ENCODE results near the gene UGT1A6.
"Not testable (repeated sequence)": the region's sequence is repeated elsewhere in the genome, so short reads cannot be mapped to it uniquely, and the experiment has no call there.

UGT1A6 gene

DNA sequence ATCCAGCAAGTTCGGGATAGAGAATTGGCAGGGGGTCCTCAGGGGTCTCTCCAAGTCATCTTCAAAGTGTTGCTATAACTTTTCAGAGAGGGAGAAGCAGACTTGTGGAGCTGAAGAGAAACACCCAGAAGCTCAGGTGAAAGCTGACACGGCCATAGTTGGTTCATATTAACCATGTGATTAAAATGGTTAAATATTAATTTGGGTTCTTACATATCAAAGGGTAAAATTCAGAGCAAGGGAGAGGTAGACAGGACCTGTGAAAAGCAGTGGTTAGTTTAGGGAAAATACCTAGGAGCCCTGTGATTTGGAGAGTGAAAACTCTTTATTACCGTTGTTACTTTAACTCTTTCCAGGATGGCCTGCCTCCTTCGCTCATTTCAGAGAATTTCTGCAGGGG, at the start of gene UGT1A6:
Gene UGT1A6, plus strand, starts transcription at position 243 of the 400 bp plus-strand sequence. Its CDS starts 115 bp downstream, at position 358.
- DNase-seq (ENCODE audit: low spot score), result no peak

- DNase-seq (ENCODE audit: low spot score), result no peak
Measured at GRCh38 chr2:233643128-233643527, 49.6 kb upstream of the UGT1A6 start.

DNA sequence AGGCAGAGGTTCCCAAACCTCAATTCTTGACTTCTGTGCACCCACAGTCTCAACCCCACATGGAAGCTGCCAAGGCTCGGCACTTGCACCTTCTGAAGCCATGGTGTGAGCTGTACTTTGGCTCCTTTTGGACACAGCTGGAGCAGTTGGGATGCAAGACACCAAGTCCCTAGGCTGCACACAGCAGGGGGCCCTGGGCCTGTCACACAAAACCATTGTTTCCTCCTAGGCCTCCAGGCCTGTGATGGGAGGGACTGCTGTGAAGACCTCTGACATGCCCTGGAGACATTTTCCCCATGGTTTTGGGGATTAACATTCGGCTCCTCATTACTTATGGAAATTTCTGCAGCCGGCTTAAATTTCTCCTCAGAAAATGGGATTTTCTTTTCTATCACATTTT, 46.7 kb upstream of the UGT1A6 start:
- not testable (repeated sequence) for DNase-seq (ENCODE audit: low spot score)

DNA sequence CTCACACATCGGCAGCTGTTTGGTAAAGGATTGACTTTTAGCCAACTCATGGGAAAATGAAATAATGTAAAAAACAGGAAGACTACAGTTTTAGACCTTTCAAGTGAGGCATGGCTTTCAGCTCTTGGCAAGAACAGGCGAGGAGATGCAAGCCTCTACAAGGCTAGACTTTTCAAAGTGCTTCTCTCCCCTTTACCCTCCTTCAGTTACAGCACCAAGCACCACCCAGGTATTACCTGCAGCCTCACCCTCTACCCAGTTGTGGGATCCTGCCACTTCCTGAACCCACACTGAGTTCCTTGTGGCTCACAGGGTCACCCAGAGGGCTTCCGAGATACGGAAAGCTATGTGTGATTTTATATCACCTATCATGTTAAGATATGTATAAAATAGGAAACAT, 41.7 kb upstream of the UGT1A6 start:
- DNase-seq (ENCODE audit: low spot score), result no peak

DNA sequence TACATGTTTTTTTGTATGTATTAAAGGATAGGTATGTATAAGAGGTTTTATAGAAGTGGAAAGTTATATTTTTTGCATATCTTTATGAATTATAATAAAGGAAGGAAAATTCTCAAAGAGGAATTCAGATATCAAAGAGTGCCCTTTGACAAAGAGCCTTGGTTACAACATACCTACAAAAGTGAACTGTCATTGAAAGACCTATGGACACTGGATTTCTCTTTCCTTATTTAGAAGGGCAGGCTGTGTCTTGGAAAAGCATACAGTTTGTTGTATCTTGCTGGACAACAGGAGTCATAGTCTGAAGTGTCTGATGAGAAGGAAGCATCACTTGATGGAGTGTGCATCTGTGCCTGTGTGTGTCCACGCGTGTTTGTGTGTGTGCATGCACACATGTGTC, 41.3 kb upstream of the UGT1A6 start:
- DNase-seq (ENCODE audit: low spot score), result no peak

- DNase-seq (ENCODE audit: low spot score), result no peak
Measured at GRCh38 chr2:233654501-233654900, 38.2 kb upstream of the UGT1A6 start.

DNA sequence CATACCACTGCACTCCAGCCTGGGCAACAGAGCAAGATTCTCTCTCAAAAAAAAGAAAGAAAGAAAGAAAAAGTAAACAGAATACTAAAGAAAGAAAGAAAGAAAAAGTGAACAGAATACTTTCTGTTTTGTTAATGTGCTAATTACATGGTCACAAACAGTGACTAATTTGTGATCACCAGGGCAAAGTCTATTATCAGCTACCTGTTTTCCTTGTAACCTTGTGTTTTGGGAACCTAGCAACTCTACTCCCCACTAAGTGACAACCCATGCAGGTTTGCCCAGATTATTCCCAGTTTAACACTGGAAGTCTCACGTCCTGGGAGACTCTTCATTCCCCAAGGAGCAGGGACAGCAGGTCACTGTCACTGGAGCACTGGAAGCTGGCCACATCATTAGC, 37.6 kb upstream of the UGT1A6 start:
- DNase-seq (ENCODE audit: low spot score), result no peak

GRCh38 chr2:233655943-233656342, 36.7 kb upstream of the UGT1A6 start:
- not testable (repeated sequence) for DNase-seq (ENCODE audit: low spot score)

GRCh38 chr2:233656443-233656842, 36.2 kb upstream of the UGT1A6 start:
- no peak for DNase-seq (ENCODE audit: low spot score)

DNA sequence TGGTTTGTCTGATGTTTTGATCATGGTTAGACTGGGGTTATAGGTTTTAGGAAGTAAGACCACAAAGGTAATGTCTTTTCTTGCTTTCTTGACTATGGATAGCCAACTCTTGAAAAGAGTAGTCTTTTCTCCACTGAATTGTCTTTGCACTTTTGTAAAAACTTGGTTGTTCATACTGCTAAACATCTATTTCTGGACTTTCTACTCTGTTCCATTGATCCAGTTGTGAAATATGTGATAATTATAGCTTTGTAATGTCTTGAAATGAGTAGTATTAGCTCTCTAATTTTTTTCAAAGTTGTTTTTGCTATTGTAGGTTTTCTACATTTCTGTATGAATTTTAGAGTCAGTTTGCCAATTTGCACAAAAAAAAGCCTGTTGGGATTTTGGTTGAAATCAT, 34.1 kb upstream of the UGT1A6 start:
- DNase-seq (ENCODE audit: low spot score), result no peak

DNA sequence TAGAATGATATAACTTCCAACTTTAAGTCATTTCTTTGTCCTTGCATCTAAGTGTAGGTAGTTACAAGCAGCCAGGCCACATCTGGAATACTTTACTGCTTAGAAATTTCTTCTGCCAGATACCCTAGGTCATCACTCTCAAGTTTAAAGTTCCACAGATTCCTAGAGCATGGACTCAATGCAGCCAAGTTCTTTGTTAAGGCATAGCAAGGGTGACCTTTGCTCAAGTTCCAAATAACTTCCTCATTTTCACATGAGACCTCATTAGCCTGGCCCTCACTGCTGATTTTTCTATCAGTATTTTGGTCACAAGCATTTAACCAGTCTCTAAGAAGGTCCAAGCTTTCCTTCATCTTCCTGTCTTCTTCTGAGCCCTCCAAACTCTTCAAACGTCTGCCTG, 28.8 kb upstream of the UGT1A6 start:
- DNase-seq (ENCODE audit: low spot score), result no peak

DNA sequence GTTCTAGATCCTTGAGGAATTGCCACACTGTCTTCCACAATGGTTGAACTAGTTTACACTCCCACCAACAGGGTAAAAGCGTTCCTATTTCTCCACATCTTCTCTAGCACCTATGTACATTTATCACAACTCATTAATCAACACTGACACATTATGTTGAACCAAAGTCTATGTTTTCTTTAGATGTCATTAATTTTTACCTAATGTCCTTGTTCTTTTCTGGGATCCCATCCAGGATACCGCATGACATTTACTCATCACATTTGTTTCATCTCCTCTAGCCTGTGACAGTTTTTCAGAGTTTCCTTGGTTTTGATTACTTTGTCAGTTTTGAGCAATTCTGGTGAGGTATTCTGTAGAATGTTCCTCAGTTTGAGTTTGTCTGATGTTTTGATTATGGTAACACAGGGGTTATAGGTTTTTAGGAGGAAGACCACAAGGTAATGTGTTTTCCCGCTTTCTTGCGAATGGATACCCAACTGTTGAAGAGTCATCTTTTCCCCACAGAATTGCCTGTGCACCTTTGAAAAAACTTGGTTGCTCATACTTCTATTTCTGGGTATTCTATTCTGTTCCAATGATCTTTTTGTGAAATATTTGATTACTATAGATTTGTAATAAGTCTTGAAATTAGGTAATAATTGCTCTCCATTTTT, 24.0 kb upstream of the UGT1A6 start:
- no peak for DNase-seq (ENCODE audit: low spot score)

GRCh38 chr2:233671290-233672161, 21.2 kb upstream of the UGT1A6 start, which contains the start of gene UGT1A9:
Gene UGT1A9 (plus strand): TSS chr2:233671898. CDS start chr2:233671935, 37 bp downstream.
- no peak for DNase-seq (ENCODE audit: low spot score)

- DNase-seq (ENCODE audit: low spot score), result no peak
Measured at GRCh38 chr2:233672886-233673285, 19.8 kb upstream of the UGT1A6 start.

- no peak for DNase-seq (ENCODE audit: low spot score)
Measured at GRCh38 chr2:233673896-233674295, 18.8 kb upstream of the UGT1A6 start.

GRCh38 chr2:233674314-233674713, 18.4 kb upstream of the UGT1A6 start:
- DNase-seq (ENCODE audit: low spot score), result no peak

DNA sequence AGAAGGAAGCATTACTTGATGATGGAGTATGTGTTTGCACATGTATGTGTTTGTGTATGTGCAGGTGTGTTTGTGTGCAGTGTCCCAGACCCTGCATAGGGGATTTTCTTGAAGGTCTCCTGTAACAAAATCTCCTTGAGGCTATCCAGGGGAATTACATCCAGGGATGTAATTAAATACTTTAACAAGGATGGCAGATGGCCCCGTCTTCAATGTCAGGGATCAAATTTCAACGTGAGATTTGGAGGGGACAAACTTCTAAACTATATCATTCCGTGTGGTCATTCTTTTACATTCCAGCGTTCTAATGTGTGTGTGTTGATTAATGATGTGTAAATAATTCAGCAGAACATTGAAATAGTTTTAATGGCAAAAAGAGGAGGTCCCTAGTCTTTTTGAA, 17.7 kb upstream of the UGT1A6 start:
- DNase-seq (ENCODE audit: low spot score), result no peak

- DNase-seq (ENCODE audit: low spot score), result no peak
Measured at GRCh38 chr2:233676046-233676445, 16.6 kb upstream of the UGT1A6 start.

DNA sequence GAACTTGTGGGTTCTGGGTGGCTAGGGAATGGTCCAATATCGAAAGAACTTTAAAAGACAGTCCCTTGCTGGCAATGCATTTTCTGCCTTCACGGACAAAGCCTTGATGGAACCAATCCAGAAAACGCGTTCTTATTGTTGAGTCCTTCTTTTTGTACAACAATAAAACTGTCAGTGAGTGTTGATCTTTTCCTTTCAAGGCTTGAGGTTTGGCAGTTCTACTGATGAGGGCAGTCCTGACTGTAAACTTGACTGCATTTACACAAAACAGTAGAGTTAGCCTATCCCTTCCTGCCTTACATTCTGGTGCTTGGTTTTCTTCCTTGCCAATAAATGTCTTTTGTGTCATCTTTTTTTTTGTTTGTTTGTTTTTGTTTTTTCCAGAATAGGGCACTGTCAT, 13.5 kb upstream of the UGT1A6 start:
- no peak for DNase-seq (ENCODE audit: low spot score)

GRCh38 chr2:233680361-233681045, 12.2 kb upstream of the UGT1A6 start:
- DNase-seq (ENCODE audit: low spot score), result no peak

- DNase-seq (ENCODE audit: low spot score), result no peak
Measured at GRCh38 chr2:233681521-233682099, 11.1 kb upstream of the UGT1A6 start, which contains the start of gene UGT1A7. Gene UGT1A7 (plus strand): TSS chr2:233681901. CDS start chr2:233681938, 37 bp downstream.

GRCh38 chr2:233684640-233685039, 8.1 kb upstream of the UGT1A6 start:
- no peak for DNase-seq (ENCODE audit: low spot score)

All from COLO829 (cell line).